GM21717 (cell line): ENCODE results near the gene ABHD15.
"Not testable (repeated sequence)": the region's sequence is repeated elsewhere in the genome, so short reads cannot be mapped to it uniquely, and the experiment has no call there.

ENCODE experiments used
- ATAC-seq: cut with Tn5 transposase; IDR thresholded peaks from one replicate; pipeline ENCODE4 v1.9.1; 2021; ENCODE audit warnings: mild to moderate bottlenecking, moderate library complexity; ENCODE audit not compliant: unreplicated experiment

ABHD15 gene

DNA sequence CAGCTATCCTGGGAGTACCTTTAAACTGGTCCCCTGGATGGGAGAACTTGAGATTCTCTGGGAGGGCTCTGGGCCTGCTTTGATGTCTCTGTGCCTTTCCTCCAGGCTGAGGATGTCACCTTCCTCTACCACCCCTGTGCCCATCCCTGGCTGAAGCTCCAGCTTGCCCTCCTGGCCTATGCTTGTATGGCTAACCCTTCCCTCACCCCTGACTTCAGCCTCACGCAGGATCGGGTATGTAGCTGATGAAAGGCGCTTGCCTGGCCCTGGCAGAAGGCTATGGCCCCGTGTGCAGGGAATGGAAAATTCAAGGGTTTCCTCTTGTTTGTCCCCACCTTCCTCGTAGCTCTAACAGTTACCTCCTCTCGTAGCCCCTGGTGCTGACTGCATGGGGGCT, 4.6 kb upstream of the ABHD15 start:
- no peak for ATAC-seq

DNA sequence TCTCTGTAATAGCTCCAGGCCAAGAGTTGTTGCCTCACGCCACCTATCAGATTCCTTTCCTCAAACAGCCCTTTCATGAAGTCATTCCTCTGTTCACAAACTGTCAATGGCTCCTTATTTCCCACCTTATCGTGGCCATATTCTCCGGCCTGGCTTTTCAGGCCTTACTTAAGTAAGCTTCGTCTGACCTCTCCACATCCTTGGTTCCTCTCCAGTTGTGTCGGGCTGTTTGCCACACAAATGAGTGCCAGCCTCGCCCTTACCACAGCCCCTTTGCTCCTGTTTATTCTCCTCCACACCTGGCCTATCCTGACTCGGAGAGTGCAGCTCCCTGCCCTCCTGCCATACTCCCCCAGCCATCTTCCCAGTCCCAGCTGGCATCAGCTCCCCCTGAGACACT, 3.7 kb upstream of the ABHD15 start:
- no peak for ATAC-seq

DNA sequence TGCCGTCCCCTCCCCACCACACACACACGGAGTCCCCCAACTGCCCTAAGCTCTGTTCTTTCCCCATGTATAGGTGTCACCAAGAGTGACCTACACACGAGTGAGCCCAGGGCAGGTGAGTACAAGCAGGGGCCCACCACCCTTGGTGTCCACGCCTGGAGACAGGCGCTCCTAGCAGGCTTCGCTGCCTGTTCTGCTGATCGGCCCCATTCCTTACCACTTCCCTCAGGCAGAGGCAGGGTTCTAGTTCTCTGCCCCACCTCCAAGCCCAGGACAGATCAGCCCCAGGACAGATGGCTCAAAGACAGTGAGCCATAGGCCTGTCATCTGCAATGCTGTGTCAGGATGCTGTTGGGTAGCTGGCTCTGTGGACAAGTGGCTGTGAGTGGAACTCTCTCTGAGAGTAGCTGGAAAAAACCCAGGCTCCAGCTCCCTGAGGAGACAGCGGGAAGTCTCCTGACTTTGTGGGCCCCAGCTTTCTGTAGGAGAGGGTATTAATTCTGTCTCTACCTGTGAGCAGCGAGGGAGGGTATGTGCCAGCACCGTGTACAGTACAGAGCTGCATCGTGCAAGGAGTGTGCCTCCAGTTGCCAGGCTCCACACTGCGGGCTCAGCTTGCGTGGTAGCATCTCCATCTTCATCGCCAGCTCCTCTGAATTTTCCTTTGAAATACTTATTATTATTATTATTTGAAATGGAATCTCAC, 2.6 kb upstream of the ABHD15 start:
- ATAC-seq = no peak

GRCh38 chr17:29568331-29569244, 1.8 kb upstream of the ABHD15 start, which contains the start of gene TP53I13:
Gene TP53I13 (plus strand): TSS chr17:29568701. CDS start chr17:29568759, 58 bp downstream.
- peak; percentile 38 for ATAC-seq

DNA sequence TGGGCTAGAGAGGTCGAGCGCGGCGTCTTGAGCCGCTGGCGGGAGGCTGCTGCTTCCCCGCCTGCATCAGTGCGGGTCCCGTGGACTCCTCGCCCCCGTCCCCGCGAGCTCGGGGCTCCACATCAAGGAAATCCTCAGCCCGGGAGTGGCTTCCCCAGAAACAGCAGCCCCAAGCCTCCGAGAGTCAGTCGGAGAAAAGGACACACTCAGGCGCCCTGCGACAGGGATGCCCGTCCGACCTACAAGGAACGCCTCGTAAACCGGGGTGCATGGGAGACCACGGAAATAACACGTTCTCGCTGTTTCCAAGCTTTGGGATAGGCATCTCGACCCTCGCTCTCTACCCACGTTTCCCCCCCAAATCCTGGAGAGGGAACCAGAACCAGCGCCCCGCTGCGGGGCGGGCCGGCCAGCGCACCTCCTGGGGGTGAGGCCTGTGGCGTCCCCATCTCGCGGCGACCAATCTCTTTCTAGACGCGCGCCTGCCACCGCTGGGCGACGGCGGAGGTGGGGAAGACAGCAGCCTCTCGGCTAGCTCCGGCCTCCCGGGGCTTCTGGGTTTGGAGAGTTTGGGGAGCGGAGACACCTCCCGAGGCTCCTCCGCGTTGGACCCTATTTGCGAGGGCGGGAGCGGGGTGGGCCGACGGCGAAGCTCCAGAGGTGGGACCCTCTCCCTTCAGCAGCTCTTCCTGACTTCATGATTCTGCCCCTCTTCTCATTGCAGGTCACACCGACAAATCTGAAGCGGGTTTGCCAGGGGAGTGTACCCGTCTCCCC, 905 bp upstream of the ABHD15 start:
- peak; percentile 41 for ATAC-seq

DNA sequence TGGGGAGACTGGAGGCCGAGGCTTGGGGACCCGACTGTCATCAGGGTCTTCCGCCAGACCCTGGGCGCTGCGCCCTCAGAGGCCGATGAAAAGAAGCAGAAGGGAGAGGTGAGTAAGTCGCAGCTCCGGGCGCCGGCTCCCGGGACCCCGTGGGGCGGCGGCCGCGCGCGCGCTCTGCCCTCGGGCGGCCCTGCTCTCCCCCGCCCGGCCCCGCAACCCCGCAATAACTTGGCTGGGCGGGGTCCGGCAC, 392 bp upstream of the ABHD15 start:
- no peak for ATAC-seq

- ATAC-seq = no peak
These were observed 979 bp downstream of the ABHD15 start for GRCh38 chr17:29565643-29566472.

GRCh38 chr17:29563816-29564215, 3.0 kb downstream of the ABHD15 start:
- no peak for ATAC-seq

GRCh38 chr17:29562615-29563014, 4.2 kb downstream of the ABHD15 start:
- ATAC-seq = no peak

DNA sequence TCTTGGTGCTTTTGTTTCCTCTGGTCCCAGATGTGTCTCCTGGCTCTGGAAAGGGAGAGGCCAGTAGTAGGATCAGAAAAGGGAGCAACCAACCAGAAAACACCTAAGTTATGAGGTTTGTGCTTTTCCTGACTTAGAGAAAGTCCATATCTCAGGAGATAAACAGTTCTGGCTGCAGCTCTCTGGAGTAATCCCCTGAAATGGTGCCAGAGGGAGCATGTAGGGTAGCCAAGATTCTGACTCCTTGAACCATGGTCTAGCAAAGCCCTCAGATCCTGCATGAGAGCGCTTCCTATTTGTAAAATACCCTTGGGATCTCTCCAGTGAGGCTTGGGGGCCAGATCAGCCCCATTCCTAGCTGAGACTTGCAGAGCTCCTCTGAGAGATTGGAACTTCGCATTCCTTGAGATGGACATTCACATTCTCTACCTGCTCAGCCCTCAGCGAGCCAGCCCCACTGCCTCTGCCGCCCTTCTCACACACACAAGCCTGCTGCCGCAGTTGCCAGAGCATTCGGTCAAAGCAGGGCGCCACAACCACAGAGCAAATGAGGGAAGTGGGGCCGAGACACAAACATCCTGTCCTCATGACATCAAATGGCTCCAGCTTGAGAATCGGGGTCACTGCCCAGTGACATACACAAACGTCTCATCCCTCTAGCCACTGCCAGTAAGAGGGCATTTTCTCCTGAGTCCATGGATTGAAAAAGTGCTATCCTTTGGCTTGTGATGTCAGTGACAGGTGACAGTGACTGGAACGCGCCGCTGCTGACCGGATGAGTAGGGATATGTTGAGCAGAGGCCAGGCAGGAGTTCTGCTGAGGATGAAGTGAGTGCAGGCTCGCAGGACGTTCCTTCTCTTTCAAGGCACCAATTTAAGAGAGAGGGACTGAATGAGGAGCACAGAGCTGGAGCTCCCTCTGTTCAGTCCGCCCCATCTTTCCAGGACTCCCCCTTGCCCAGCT, 5.0 kb downstream of the ABHD15 start:
- no peak for ATAC-seq

DNA sequence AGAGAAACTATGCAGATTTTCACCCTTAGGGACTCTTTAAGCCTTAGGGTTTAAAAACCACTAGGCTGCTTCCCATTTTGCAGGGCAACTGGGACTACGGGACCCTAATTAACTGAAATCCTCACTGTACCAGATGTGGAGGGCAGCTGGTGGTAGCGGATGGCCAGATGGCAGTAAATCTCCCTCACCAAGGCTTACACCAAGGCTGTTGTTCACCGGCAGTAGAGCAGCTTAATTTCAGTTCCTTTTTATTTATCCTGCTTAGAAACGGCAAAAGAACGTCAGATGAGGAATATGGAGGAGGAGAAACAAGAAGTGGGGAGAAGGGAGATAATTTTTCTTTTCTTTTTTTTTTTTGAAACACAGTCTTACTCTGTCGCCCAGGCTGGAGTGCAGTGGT, 6.5 kb downstream of the ABHD15 start:
- ATAC-seq = no peak

DNA sequence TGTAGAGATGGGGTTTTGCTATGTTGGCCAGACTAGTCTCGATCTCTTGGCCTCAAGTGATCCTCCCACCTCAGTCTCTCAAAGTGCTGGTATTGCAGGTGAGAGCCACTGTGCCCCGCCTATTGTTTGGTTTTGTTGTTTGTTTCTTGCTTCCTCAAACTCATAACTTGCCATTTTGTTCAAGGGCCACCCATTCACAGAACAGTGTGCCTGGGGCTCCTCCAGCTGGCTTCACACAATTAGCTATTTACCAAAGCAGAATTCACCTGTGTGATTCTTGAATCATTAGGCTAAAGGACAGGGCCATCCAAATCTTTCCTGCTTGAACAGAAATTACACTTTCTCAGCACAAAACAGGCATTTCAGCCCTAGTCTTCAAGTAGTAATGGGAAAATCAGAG, 7.2 kb downstream of the ABHD15 start:
- no peak for ATAC-seq

DNA sequence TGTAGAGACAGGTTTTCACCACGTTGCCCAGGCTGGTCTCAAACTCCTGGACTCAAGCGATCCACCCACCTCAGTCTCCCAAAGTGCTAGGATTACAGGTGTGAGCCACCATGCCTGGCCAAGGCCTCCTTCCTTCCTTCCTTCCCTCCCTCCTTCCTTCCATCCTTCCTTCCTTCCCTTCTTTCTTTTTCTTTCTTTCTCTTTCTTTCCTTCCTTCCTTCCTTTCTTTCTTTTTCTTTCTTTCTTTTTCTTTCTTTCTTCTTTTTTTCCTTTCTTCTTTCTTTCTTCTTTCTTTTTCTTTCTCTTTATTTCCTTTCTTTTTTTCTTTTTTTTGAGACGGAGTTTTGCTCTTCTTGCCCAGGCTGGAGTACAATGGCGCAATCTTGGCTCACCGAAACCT, 8.7 kb downstream of the ABHD15 start:
- not testable (repeated sequence) for ATAC-seq

DNA sequence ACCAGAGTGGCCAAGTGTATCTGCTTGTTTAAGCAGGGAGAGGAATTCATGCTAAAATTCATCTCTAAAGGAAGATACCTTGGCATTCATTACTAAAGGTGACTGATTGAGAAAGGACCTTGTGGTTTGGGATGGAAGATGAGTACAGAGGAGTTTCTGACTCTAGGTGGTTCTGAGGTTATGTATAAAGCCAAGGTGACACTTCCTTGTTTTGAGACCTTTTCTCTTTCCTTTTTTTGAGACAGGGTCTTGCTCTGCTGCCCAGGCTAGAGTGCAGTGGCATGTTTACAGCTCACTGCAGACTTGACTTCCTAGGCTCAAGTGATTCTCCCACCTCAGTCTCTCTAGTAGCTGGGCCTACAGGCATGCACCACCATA, 9.1 kb downstream of the ABHD15 start:
- ATAC-seq = no peak

DNA sequence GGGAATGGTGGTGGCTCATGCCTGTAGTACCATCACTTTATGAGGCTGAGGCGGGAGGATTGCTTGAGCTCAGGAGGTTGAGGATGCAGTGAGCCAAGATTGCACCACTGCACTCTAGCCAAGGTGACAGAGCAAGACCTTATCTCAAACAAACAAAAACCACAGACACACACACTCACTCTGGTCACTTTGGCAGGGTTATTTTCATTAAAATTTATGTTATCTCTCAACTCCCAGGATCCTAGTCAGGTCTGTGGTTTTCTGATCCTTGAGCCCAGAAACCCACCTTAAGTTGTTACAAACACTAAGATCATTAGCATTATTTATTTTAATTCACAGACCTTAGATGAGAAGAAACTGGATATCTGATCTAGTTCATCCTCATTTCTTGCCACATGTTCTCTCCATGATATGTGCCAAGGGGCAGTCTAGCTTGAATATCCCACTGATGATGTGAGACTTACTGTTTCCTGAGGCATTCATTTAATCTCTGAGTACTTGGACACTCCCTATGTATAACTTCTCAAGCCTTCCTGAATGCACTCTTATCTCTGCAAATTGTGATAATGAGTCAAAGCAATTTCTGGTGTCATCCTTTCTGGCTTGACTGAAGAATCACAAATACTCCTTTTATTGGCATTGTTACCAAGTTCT, 9.6 kb downstream of the ABHD15 start:
- no peak for ATAC-seq

DNA sequence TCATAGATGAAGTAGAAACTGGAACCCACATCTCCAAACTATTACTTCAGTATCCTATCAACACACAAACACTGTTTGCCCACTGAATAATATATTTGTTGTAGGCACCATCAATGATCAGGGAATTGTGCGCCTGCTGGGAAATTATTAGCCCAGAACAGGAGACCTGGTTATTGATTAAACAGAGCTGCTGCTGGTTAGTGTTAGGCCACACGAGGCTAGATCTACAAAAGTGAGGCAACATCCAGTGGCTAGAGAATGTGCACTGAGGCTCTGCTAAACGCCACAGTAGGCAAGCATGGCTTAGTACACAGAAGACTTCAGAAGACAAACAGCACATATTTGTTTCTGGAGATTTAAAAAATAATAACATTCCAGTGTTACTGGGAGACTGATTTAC, 11.0 kb downstream of the ABHD15 start:
- no peak for ATAC-seq

GRCh38 chr17:29549177-29549923, 17.5 kb downstream of the ABHD15 start:
- no peak for ATAC-seq

DNA sequence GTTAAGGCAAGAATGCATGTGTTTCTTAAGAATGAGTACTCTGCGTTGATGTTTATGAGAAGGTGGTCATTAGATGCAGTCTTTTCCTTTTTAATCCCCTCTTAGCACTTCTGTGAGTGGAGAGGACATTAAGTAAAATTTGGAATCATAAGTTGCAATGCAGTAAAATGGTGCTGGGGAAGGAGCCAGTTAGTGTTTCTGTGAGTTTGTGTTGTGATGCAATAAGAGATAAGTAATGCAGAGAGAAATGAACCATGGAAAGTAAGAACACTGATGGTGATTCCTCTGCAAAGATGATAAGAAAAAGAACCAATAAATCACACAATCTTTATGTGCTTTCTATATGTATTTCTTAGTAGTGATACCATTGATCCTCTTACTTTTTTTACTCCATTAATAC, 20.0 kb downstream of the ABHD15 start:
- no peak for ATAC-seq
